GM12872 (cell line): Measurements from ENCODE around the gene RTP5.

Experiments
- CTCF ChIP-seq: IDR thresholded peaks from 3 replicates; pipeline ENCODE4 v1.5.1; 2011; ENCODE audit warnings: low read depth, mild to moderate bottlenecking, low read length, moderate library complexity; ENCODE audit not compliant: insufficient read depth

Gene RTP5

GRCh38 chr2:241900251-241901017 is 30.9 kb downstream of the RTP5 start:
- TF ChIP-seq CTCF, result no peak

- TF ChIP-seq CTCF, result no peak
These were observed 31.5 kb downstream of the RTP5 start for GRCh38 chr2:241901018-241901380.

- no peak for TF ChIP-seq CTCF
These were observed 32.2 kb downstream of the RTP5 start for GRCh38 chr2:241901500-241902351.

GRCh38 chr2:241902357-241902991 is 32.9 kb downstream of the RTP5 start:
- TF ChIP-seq CTCF, result no peak

- TF ChIP-seq CTCF, result no peak
These were observed 33.8 kb downstream of the RTP5 start for GRCh38 chr2:241903121-241904010.

- TF ChIP-seq CTCF, result no peak
These were observed 34.6 kb downstream of the RTP5 start for GRCh38 chr2:241904011-241904718.
